ENCODE data around the gene PNPLA7.
"Not testable (repeated sequence)": the region's sequence is repeated elsewhere in the genome, so short reads cannot be mapped to it uniquely, and the experiment has no call there.

The PNPLA7 gene

DNA sequence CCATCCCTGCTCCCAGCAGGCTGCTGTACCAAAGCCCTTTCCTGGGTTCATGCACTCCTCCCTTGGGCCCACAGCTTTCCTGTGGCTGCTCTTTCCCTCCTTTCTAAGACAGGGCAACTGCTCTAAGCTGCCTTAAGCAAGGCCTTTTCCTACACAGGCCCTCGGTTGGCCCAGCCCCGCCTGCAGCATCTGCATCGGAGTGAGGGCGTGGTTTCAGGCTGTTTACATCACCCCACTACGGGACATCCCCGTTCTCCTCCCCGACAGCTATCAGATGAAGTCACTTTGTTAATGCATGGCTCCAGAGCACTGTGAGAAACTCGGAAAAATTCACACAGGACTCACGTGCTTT is 25.1 kb upstream of the PNPLA7 start:
- DNase-seq (ENCODE audit: low read depth) = no peak

DNA sequence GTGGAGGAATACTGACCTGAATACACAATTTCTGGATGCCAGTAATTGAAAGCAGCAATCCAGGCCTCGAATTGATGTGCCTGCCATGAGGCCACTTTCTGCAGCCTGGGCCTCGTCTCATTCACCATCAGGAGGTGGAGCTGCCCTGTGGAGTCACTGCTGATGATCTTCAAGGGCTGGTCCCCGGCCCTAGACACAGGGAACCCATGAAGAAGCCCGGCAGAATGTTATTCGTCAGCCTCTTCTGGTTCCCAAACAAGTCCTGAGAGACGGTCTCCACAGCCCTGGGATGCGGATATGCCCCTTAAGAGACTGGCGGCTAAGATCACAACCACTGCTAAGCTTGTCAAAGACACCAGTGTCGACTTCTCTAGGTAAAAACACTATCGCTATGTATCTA is 24.0 kb upstream of the PNPLA7 start:
- no peak for DNase-seq (ENCODE audit: low read depth)

DNA sequence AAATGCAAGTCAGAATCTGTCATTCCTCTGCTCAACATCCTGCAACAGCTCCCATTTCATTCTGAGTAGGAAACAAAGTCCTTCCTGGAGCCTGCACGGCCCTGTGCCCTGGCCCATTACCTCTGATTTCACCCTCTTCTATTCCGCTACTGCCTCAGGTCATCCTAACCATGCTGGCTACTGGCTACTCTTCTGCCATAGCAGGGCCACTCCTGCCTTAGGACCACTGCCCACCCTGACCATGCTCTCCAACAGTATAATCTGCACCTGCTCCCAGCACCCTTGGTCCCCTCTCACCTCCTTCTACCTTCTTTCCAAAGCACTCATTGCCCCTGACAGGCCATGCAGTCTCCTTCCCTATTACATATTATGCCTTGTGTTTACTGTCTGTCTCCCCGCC is 20.4 kb upstream of the PNPLA7 start:
- DNase-seq (ENCODE audit: low read depth) = no peak

DNA sequence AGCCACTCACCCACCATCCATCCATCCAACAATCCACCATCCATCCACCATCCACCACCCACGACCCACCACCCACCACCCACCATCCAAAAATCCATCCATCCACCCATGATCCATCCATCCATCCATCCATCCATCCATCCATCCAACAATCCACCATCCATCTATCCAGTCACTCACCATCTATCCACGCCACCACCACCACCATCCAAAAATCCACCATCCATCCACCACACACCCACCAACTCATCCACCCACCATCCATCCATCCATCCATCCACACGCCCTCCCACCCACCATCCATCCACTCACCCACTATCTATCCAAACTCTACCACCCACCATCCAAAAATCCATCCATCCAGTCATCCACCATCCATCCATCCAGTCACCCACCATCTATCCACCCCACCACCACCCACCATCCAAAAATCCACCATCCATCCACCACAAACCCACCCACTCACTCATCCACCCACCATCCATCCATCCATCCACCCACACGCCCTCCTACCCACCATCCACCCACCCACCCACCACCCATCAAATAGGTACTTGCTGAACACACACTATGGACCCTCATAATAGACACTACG is 19.5 kb upstream of the PNPLA7 start:
- no peak for DNase-seq (ENCODE audit: low read depth)

DNA sequence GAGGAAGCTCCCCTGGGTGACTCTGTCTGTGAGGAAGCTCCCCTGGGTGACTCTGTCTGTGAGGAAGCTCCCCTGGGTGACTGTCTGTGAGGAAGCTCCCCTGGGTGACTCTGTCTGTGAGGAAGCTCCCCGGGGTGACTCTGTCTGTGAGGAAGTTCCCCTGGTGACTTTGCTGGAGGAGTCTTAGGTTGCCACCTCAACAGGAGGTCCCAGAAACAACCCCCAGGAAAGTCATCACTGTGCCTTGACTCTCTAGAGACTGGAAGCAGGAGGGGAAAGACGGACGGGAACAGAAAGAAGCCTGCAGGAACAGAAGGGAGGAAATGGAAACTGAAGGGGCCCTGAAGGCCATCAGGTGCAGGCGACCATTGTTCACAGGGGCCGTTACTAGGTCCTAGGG is 18.2 kb upstream of the PNPLA7 start:
- not testable (repeated sequence) for DNase-seq (ENCODE audit: low read depth)

DNA sequence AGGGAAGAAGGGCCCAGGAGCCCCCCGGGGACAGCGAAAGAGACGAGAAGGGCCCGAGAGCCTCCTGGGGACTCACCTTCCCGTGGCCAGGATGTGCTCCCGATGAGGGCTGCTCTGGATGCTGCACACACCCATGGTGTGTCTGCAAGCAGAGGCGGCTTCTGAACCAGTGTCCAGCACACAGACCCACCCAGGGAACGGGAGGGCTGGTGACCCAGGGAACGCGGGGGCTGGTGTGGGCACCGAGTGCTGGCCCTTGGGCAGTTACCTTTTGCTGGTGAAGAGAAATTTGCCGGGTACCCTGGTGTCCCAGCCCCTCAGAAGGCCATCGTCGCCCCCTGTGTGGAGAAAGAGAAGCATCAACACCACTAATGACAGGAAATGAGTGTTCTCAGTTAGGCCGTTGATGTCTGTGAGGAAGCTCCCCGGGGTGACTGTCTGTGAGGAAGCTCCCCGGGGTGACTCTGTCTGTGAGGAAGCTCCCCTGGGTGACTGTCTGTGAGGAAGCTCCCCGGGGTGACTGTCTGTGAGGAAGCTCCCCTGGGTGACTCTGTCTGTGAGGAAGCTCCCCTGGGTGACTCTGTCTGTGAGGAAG is 14.7 kb upstream of the PNPLA7 start:
- DNase-seq (ENCODE audit: low read depth) = no peak

DNA sequence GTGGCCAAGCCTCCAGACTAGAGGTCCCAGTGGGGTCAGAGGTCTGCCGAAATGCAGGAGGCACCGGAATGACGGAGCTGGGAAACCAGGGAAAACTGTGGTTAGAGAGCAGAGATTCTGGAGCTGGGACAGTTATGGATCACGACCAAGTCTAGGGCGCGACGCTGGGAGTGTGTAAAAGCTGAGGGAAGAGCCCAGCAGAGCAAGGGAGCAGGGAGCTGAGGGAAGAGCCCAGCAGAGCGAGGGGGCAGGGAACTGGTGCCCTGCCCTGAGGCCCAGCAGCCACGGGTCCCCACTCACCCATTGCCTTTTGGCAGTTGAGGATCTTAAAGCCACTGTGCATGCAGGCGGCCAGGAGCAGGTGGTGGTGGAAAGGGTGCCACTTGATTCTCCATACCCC is 13.9 kb upstream of the PNPLA7 start:
- DNase-seq (ENCODE audit: low read depth) = no peak

DNA sequence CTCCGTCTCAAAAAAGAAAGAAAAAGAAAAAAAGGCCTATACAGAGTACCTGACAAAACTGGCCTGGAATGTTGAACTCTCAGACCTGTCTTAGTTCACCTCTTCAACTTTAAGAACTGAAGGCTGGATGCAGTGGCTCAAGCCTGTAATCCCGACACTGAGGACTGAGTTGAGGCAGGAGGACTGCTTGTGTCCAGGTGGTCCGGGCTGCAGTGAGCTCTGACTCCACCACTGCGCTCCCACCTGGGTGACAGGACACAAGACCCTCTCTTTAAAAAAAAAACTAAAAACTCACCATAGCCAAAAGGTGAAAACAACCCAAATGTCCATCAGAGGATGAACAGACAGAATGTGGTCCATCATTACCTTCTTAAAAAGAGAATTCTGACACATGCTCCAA is 7.9 kb upstream of the PNPLA7 start:
- no peak for DNase-seq (ENCODE audit: low read depth)

DNA sequence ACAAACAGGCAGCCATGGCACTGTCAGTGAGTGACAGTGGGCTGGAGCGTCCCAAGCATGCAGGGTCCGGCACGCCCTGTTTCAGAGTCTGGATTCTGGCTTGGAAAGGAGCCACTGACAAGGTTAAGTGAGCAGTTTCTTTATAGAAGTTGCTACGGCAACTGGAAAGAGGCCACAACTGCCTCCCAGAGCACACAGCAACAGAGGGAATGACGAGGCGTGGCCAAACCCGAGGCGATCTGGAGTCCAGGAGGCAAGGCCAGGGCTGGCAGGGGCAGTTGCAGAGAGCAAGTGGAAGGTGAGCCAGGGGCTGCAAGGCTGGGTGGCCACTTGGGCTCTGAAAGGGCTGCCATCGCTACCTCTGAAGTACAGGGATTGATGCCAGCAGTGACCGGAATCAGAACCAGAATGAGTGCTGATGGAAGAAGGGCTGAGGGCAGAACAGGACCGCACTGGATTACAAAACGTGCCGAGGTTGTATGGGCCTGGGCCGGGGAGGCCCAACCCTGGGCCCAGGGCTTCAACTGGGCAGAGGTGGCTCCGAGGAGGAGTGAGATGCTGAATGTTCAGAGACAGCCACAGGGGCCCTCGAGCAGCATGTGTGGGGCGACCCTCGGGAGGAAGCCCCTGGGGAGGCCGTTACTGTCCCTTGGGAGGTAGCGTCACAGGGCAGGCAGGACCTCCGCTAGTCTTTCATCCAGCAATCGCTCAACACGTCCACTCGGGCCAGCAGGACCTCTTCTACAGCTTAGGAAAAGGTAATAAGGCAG is 6.1 kb upstream of the PNPLA7 start:
- no peak for DNase-seq (ENCODE audit: low read depth)

DNA sequence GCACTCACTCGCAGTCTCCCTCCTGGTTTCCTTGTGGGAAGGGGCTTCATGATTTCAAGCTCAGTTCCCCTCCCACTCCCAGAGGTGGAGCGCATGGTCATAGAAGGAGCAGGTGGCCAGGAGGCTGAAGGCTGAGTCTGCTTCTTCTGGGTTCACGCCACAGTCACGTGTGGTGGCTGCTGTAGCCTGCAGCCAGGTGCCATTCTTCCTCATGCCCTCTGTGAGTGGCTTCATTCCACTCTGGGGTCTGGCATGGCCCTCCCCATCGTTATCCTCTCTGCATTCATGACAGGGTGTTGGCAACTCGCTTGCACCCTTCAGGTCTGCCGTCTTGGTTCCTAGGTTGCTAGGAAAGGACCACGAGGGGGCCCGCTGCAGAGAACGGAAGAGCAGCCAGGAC is 5.0 kb upstream of the PNPLA7 start:
- DNase-seq (ENCODE audit: low read depth) = no peak

DNA sequence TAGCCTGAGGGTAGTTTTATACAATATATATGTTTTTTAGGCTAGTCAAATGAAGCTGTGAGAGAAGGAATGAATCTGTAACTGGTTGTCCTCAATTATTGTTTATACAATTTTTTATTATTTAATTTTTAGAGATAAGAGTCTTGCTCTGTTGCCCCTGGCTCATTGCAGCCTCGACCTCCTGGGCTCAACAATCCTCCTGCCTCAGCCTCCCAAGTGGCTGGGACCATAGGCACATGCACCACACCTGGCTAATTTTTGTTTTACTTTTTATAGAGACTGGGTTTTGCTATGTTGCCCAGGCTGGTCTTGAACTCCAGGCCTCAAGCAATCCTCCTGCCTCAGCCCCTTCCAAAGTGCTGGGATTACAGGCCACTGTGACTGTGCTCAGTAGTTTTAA is 4.1 kb upstream of the PNPLA7 start:
- DNase-seq (ENCODE audit: low read depth) = no peak

DNA sequence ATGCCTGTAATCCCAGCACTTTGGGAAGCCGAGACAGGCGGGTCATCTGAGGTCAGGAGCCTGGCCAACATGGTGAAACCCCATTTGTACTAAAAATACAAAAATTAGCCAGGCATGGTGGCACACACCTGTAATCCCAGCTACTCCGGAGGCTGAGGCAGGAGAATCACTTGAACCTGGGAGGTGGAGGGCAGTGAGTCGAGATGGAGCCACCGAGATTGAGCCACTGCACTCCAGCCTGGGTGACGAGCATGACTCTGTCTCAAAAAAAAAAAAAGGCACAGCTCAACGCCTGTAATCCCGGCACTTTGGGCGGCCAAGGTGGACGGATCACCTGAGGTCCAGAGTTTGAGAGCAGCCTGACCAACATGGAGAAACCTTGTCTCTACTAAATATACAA is 3.5 kb upstream of the PNPLA7 start:
- DNase-seq (ENCODE audit: low read depth) = not testable (repeated sequence)

DNA sequence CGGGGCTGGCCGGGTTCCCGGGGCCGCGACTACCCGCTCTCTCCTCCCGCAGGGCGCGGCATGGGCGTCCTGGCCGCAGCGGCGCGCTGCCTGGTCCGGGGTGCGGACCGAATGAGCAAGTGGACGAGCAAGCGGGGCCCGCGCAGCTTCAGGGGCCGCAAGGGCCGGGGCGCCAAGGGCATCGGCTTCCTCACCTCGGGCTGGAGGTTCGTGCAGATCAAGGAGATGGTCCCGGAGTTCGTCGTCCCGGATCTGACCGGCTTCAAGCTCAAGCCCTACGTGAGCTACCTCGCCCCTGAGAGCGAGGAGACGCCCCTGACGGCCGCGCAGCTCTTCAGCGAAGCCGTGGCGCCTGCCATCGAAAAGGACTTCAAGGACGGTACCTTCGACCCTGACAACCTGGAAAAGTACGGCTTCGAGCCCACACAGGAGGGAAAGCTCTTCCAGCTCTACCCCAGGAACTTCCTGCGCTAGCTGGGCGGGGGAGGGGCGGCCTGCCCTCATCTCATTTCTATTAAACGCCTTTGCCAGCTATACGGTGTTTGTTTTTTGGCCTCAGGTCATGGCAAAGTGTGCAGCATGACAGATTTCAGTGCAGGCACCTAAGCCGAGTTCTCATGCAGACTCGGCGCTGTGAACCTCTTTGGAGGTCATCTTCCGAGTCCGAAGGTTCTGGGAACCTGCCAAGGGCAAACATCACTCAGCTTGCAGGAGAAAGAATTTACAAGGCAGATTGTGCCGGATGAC is 2.0 kb upstream of the PNPLA7 start:
- no peak for DNase-seq (ENCODE audit: low read depth)

DNA sequence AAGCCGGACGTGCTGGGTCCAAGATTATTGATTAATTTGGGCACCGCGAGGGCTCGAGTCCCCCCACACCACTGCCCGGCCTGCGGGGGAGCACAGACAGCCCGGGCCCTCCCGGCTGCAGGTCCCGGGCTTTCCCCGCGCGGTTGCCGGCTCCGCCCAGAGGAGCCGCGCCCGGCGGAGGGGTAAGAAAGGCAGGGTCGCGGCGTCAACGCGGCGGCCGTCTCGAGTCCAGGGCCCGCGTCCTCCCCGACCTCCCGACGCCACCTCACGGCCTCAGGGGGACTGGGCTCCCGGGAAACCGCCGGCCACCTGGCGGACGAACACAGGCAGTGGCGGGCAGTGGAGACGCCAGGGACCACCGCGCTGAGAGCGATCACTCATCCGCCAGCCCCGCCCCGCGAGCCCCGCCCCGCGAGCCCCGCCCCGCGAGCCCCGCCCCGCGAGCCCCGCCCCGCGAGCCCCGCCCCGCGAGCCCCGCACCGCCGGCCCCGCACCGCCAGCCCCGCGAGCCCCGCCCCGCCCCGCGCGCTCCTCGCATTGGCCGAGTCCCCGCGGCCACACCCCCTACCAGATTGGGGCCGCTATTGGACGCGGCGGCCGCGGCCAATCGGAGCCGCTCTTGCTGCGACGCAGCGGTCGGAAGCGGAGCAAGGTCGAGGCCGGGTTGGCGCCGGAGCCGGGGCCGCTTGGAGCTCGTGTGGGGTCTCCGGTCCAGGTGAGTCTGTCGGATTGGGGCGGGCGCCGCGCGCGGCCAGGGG is 1.2 kb upstream of the PNPLA7 start, which contains the start of gene MRPL41:
Gene MRPL41 (plus strand): TSS at position 616 of the 758 bp plus-strand sequence. CDS start 203 bp downstream, outside the sequence.
- DNase-seq (ENCODE audit: low read depth) = peak; percentile 60

DNA sequence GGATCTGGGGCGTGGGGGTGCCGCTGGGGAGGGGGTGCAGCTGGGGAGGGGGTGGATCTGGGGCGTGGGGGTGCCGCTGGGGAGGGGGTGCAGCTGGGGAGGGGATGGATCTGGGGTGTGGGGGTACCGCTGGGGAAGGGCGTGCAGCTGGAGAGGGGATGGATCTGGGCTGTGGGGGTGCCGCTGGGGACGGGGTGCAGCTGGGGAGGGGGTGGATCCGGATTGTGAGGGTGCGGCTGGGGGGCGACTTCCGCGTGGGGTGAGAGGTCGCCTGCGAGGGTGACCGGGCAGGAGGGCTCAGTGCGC is 709 bp upstream of the PNPLA7 start:
- not testable (repeated sequence) for DNase-seq (ENCODE audit: low read depth)

DNA sequence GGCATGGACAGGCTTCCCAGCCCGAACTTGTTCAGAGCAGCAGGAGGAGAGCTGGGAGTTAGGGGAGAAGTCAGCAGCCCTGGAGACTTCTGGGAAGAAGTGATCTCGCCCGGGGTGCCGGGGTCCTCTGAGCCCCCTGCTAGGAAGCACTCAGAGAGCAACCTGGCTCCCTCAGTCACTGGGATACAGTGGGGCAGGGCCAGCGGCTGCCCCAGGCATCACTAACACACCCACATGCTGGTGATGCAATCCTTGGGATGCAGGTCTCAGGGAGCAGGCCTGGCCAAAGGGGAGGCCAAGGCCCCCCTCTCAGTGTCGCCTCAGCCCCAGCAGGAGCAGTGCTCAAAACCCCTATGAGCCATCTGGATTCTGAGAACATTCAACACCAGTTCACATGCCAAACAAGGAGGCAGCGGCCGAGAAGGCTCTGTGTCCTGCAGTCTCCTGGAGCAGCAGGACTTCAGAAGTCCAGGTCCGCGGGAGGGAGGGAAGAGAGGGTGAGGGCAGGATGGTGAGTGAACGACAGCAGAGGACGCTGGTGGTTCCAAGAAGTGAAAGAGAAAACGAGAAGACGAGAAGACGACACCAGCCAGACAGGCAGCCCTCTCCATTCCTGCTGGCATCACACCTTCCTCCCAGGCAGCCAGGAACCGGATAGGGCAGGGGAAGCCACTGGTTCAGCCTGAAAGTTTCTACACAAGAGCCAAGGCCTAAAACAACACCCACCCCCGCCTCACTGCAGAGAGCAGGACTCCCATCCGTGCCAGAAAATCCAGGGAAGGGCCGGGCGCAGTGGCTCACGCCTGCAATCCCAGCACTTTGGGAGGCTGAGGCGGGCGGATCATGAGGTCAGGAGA is 2.3 kb downstream of the PNPLA7 start:
- no peak for DNase-seq (ENCODE audit: low read depth)

DNA sequence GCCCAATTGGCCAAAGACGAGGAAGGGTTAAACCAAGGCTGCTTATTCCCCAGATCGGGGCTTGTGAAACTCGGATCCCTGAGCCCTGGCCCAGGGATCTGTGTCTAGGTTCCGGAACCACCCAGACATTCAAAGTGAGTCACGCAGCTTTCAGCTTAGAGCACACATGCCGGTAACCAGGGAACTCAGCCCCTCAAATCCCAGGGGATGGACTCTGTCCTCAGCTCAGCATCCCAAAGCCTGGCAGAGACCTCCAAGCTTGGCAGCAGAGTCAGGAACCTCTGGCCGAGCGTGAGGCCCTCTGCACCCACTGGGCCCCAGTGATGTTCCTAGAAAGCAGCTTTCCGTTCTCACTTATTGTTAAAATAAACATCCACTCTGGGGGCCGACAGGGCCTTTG is 5.1 kb downstream of the PNPLA7 start:
- no peak for DNase-seq (ENCODE audit: low read depth)

DNA sequence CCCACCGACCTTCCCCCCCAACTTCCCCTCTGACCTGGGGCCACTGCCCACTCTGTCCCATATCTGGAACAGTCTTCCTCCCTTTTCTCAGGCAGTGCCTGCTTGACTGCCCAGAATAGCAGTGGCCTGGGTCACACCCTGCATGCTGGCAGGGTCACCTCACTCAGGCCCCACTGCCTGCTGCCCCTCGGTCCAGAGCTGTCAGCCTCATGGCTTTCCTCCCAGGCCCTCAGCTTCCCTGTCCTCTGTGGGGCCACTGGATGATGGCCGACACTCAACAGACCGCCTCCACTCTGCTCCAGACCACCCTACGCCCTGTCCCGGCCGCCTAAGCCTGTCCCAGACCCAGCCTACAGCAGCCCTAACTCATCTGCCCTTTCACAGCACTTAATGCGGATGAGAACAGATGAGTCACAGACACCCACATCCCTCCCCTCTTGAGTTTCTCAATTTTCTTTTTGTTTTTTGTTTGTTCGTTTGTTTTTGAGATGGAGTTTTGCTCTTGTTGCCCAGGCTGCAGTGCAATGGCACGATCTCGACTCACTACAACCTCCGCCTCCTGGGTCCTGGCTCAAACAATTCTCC is 5.9 kb downstream of the PNPLA7 start:
- DNase-seq (ENCODE audit: low read depth) = no peak

DNA sequence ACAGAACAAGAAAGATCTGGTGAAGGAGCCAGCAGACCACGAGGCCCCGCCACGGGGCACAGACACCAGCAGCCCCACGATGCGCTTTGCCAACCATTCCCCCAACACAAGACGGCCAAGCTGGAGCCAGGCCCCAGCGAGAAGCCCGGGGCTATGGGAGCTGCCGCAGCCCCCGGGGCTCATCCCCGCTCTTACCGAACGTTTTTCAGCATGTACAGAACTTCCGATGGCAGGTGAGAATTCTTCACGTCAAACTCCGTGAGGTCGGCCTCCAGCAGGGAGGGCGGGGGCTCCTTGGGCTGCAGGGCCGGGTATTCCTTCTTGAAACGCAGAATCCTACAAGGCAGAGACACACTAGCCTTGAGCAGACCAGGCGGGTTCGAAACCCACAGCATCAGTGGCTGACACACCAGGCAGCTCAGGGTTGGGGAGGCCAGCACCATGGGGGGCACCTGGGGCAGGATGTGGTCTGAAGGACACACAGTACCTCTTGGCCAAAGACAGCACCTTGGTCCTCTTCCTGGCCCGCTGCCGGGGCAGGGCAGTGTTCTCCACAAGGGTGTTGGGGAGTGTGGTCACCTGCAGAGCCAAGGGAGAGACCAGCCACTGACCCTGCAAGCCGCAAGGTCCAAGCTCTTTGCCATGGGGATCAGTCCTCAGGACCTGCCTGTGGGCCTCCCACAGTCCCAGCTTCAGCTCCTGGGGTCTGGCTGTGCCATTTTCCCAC is 6.8 kb downstream of the PNPLA7 start:
- DNase-seq (ENCODE audit: low read depth) = no peak

DNA sequence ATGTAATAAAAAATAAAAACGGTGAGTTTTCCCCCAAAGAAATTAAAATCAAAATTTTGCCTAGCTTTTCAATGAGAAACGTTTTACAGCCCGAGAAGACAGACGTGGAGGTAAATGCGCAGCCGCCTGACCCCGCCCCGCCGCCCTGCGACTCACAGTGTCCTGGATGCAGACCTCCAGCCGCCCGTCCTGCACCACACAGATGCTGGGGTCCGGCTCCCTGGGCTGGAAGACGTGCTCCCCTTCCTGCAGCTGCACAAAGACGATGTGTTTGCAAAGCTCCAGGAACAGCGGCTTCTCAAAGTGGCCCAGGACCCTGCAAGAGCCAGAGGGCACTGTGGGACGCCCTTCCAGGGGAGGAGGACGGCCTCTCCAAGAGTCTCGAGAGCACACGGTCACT is 7.7 kb downstream of the PNPLA7 start:
- DNase-seq (ENCODE audit: low read depth) = no peak

Data from GM04504 (cell line).